DMS 273 treated with DMSO at 0.1 percent for 48 hours (cell line): ENCODE measurements around the gene PRKAG2.
A peak's percentile ranks its signal among the peaks of the same experiment; 100 is the strongest.
"Not testable (repeated sequence)": the region's sequence is repeated elsewhere in the genome, so short reads cannot be mapped to it uniquely, and the experiment has no call there.

Source experiments
- DNase-seq: peaks from one replicate; lab custom pipeline; 2025; lab: John Stamatoyannopoulos, UW

The PRKAG2 gene

DNA sequence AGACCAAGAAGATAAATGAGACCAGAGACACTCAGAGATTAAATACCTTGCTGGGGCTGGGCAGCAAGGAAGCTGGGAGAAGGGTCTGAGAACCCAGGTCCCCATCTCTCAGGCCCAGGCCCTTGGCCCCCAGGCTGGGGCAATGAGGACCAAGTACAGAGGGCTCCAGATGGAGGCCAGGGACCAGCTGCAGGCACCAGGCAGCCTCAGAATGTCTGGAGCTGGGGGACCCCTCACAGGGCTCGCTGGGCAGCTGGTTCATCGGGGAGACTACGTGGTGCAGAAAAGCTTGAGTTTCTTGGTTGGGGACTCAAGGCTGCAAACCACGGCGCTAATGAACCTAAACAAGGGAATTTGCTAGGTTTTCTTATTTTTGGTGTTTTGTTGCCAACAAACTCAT lies 75.6 kb downstream of the PRKAG2 start:
- DNase-seq = no peak

DNA sequence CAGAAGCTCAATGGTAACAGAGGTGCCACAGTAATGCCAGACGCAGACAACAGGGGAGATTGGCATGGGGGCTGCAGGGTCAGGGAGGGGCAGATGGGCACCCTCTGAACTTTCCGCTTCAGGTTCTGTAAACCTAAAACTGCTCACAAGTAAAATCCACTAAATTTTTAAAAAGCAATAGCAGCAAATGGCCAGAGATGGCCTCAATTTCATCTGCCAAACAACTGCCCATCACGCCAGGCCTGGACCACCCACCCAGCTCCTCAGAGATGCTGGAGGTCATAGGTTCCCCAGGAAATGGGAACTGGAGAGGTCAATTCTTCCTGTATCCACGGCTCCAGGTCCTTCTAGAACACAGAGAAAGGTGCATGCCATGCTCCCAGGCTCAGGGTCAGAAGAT lies 76.1 kb downstream of the PRKAG2 start:
- no peak for DNase-seq

DNA sequence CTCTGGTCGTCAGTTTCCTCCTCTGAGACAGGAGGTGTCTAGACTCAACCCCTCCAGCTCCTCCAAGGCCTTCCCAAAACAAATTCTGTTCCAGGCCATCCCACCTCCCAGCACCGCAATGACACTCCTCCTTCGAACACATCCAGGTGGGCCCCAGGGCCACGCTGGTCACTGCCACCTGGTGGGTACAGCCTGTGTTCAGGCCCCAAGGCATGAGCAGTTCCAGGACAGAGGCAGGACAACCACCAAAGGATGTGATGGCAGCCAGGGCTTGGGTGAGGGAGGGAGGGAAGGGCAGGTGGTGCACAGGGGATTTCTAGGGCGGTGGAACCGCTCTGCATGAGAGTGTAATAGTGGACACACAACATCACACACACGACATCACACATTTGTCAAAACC lies 76.5 kb downstream of the PRKAG2 start:
- DNase-seq = no peak

DNA sequence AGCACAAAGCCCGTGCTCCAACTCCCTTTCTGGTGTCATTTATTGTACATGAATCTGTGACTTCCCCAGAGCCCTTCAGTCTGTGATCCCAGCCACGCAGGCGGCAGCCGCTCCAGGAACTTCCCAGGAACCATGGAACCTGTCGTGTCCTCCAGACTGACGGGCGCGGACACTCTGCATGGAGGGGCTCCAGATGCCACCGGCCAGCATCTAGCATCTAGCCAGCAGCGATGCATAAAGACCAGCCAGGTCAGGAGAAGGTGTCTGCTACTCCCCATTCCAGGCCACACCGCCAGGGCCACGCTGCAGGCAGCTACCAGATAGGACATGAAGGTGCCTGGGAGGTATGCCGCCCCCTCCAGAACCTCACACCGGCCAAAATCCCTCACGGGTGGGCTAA lies 77.4 kb downstream of the PRKAG2 start:
- no peak for DNase-seq

DNA sequence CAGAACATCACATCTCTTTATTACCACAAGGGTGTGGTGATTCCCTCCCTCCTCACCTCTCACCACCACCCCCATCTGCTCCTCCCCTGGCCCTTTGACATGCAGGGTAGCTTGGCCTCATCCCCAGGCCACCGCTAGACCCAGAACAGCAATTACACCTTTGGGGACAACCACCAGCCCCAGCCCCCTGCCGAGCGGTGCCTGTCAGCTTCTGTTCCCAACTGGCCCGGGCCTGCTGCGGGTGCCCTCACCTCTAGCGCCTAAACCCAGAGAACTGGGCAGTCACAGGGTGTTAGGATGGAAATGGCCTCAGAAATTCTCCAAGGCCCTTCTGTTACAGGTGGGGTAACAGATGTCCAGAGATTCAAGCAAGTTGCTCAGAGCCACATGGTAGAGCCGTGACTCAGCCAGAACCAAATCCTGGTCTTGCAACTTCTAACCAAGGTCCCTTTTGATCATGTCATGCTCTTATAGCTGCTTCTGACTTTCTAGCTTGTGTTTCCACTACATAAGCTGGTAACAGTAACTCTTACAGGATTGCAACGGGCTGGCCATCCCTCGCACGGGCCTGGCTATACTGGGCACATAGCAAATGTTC lies 78.0 kb downstream of the PRKAG2 start:
- peak; percentile 51 for DNase-seq

DNA sequence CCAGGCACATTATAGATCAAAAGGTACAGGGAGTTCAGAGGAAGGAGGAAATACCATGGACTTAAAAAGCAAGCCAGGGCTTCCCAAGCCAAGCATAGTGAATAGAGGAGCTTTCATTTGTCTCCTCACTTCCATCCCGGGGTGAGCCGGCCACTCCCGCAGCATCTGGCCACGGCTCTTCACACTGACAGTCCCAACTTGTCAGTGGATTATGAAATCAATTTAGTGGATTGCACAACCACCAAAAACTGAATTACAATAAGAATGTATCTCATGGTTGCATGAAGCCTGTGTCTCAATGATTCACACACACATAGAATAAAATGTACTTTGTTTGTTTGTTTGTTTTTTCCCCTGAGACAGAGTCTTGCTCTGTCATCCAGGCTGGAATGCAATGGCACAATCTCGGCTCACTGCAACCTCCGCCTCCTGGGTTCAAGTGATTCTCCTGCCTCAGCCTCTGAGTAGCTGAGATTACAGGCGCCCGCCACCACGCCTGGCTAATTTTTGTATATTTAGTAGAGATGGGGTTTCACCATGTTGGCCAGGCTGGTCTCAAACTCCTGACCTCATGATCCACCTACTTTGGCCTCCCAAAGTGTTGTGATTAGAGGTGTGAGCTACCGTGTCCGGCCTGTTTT lies 79.1 kb downstream of the PRKAG2 start:
- DNase-seq = not testable (repeated sequence)

DNA sequence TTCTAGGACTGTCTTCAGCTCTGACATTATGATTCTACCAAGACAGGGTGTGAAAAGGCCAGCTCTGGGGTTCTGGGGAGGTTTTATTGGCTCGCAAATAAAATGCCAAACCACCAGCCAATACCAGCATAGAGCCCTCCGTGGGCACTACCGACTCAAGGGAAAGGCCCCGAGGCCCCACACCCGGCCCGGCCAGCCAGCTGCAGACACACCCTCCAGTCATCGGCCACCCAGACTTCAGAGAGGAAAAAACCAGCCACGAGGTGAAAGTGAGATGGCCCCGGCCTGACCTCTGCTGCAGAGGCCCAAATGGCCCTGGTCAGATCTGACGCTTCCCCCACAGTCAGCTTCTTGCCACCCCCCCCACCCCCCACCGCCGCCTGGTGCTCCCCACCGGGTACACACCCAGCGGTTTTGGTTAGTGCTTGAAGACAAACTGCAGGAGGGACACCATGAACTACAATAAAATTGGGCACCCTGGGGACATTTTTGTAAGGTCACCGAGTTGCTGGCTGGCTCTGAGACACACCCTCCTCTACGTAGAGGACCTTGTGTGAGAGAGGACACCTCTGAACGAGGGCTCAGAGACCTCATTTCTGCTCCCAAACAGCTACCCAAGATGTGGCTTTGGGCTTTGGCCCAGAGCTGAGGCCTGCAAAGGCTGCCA lies 79.9 kb downstream of the PRKAG2 start:
- no peak for DNase-seq

DNA sequence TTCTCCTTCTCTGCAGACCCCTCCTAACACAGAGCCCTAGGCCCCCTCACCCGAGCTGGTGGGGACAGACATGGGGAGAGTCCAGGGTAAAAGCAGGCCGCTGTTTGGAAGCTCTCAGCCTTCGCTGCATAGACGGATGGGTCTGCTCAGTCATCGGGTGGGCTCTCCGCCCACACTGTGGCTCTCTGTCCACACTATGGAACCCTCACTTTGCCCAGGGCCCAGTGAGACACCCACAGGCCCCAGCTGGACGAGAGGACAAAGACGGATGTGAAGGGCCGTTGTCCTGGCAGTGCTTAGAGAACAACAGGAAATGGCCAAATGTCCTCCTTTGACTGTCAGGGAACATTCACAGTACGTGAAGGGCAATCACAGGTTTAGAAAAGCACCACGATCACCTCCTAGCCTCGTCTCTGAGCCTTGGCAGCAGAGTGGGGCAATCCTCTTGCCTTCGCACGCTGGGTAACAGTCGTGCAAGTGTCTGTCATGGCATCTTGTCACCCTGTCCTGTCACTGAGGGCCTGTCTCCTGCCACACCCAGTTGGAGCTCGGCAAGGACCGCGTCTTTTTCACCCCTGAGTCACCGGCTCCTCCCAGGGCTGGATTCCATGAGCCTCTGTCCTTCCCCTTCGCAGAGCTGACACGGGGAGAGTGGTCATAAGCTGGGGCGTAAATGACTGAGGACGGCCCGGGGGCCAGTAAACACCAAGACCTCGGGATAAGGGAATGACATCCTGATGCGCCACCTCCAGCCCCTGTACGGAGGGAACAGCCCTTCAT lies 80.6 kb downstream of the PRKAG2 start:
- DNase-seq = no peak

DNA sequence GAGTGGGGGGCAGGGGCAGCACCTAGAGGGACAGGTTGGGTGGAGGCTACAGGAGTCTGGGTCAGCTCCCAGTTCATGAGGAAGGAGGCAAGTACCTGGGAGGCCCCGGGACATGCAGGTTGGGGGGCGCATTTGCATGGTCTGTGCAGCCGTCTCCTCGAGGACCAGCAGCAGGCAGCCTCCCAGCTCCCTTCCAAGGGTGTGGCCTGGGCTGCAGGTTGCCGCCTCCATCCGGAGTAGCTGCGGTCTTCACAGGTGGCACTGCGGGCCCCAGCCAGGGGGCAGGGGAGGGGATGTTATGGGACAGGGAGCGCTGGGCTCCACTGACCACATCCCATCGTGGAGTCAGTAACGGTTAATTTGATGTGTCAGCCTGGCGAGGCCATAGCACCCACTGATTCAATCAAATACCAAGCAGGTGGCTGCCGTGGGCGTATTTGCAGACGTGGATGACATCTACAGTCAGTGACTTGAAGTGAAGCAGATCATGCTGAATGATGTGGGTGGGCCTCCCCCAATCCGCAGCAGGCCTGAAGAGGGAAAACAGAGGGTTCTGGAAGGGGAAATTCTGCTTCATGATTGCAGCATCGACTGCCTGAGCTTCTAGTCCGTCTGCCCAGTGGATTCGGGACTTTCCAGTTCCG lies 81.6 kb downstream of the PRKAG2 start:
- DNase-seq = no peak

DNA sequence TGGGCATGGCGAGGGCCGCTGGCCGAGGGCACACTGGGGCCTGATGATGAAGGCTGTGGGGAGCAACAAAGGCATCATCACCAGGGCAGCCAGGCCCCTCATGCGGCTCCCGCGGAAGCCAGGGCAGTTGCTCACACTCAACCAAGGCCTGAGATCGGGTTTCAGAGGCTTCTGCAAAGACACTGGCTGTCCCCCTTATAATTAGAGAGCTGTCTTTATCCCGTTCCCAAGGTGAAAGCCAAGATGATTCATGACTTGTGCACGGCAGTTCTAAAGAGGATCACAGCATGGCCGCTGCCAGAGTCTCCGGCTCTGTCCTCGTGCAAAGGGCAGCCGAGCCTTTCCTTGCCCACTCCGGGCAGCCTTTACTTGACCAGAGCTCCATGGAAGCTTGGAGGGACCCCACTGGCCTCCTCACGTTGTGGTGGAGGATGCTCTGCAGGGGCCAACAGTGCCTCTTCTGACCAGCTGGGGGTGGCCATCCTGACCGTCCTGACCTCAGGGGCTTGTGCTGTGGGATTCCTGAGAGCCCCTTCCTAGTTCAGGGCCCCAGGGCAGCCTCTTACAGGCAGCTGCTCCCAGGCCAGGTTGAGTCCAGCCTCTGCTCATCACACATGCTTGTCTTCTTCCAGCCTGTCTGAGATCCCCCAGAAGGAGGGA lies 82.3 kb downstream of the PRKAG2 start:
- DNase-seq = no peak

DNA sequence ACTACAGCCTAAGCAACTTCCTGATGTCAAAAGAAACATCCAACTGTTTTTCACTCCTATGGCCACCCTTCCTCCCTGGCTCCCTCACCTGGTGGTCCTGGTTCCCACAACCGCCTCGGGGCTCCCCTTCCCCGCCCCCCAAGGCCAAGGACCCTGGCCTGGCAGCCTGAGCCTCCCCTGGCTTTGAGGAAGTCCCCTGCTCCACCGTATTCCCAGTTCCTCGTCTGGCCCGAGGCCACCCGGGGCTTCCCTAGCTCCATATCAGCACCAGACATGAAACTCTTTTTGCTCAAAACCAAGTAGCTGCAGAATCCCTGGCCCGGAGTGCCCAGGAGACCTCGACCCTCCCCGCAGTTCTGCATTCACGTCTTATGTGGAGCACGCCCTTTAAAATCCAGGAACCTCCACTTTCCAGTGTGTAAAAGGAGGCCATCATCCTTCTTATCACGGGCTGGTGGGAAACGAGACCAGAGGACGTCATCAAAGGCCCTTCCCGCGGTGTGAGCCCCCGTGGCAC lies 82.9 kb downstream of the PRKAG2 start:
- DNase-seq = no peak

DNA sequence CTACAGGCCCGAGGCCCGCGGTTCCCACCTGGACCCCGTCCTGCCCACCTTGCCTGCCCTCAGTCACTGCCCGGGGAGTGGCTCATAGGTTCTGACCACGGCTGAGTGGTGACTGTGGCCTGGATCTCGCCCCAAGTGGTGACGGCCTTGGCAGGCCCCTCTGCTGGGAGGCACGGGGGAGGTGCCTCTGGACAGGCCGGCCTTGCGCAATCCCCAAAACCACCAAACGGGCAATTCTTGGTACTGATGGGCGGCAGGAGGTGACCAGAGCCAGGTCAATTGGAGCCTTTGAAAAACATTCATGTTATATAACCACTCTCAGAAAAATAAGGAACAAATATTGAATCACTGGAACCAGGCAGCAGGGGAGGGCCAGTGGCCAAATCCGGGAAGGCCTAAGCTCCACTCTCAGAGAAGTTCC lies 83.4 kb downstream of the PRKAG2 start:
- no peak for DNase-seq

DNA sequence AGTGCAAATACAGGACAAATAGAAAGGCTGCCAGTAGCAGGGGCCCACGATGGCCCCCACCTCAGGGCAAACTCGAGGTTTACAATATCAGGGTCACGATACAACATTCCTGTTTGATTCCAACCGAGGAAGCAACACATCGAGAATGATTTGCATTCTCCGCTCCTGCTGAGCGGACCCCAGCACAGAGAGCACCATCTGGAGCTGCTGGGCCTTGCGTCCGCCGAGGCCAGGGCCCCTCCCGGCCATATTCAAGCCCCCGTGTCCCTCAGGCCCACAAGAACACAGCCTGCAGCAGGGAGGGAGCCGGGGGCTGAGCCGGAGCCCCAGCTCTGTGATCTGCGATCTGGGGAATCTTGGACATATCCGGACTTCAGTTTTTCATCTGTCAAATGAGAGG lies 84.3 kb downstream of the PRKAG2 start:
- DNase-seq = no peak

DNA sequence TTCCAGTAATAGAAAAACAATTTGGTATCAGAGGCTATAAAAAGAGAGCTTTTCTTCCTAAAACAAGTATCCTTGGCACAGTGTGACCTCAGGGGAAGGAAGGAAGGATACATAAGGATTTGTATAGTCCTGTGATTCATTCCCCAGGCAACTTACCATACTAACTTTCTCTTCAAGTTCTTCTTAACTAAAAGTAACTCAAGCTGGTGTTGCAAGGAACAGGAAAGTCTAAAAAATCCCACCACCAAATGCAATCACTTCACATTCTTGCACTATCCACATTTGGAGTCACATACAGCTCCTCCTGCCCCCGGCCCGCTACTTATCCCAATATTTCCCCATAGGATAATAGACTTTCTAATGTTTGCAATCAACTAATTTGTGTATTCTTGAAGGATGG lies 84.8 kb downstream of the PRKAG2 start:
- DNase-seq = no peak

DNA sequence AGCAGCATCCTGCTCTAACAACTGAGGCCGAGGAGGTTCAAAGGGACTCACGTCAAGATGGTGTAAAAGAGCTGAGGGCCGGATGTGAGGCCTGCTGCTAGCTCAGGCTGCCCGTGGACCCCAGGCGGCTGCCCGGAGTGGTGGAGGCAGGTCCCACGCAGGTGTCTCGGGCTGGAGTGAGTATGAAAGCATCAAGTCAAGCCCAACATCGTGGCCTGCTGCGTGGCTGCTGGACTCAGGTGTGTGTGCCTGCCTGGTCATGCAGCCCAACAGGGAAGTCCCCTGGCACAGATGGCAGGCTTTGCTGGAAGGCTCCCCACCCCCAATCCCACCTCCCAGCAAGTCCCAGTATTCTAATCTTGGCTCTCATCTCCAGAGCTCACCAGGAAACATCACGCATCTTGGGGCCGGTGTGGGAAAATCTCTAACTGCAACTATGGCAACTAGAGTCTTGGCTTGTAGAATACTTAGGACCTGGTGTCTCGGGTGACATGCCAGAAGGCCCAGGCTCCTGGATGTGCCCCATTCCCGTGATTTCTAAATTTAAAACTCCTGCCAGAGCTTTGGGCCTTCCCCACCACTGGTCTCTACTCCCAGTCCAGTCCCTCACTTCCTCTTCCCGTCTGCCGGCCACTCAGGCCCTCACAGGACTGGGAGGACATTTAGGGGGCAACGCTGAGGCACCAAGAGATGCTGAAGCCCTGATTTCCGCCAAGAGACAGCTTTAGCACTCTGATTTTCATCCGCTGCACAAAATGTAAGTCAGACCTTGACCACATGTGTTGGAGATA lies 85.9 kb downstream of the PRKAG2 start:
- DNase-seq = no peak

DNA sequence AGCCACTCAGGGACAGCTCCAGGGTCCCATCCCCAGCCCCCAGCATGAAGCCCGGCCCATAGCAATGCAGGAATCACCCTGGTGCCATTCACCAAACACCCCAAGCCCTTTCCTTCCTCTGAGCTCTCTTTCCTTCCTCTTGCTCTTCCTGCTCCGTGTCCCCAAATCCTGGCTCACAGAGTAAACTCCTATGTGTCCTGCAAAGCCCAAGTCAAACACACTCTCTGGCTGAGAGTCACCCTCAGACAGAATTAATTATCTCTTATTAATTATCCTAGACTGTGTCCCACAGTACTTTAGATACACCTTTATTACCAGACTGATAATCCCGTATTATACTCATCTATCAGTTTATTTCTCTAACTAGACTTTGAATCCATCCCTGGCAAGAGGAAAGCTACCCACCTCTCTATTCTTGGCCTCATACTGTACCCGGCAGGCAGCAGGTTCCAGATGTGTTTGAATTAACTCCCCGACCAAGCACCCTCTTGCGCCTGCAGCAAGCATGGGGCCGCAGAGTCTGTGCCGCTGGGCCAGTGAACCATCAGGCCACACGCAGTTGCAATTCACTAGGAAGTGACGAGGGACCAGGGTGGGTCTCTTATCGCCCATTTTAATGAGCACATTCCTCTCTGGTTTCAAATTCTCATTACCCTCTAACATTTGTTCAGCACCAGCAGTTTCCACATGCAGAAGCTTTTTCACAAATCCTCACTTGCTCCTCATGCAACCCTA lies 86.7 kb downstream of the PRKAG2 start:
- DNase-seq = no peak

DNA sequence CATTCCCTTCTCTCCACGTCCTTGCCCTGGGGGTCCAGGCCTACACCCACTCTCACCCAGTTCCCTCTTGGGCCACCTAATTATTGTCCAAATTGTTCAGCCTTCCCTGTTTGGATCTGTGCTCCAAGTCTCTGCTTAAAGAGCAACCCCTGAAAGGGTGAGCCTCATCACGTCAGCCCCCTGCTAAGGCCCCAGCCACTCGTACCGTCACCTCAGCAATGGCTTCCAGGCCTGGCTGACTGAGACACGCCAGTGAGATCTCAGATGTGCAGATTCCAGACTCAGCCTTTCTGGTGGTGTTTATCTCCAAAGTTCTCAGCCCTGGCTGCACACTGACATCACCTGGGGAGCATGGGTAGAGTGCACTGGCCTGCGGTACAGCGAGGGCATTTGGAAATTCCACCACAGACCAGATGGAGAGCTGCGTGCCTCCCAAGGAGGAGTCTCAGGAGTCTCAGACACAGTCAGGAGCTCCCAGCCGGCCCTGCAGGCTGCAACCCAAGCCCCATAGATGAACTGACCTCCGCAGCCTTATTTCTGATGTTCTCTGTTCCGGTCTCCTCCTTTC lies 87.5 kb downstream of the PRKAG2 start:
- DNase-seq = no peak

DNA sequence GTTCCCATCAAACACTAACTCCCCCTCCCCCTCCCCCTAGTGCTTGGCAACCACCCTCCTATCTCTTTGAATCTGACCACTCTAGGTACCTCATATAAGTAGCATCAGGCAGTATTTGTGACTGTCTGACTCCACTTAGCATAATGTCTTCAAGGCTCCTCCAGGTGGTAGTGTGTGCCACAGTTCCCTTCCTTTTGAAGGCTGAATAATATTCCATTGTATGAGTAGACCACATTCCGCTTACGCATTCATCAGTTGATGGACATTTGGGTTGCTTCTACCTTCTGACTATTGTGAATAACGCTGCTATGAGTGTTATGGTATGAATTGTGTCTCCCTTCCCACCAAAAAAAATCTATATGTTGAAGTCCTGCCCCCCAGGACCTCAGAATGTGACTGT lies 89.6 kb downstream of the PRKAG2 start:
- no peak for DNase-seq

DNA sequence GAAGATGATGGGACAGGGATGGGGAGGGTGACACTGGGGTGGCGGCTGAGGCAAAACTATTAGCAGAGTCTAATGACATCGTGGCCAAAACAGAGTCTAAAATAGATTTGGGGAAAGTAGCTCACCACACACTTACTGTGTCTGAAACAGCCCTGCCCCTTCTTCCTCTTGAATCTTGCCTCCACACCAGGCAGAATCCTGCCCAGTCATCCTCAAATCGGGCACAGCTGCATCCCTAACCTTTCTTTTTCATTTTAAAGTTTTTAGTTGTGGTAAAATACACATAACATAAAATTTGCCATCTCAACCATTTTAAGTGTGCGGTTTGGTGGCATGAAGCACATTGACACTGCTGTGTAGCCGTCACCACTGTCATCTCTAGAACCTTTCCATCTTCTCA lies 90.0 kb downstream of the PRKAG2 start:
- DNase-seq = no peak

DNA sequence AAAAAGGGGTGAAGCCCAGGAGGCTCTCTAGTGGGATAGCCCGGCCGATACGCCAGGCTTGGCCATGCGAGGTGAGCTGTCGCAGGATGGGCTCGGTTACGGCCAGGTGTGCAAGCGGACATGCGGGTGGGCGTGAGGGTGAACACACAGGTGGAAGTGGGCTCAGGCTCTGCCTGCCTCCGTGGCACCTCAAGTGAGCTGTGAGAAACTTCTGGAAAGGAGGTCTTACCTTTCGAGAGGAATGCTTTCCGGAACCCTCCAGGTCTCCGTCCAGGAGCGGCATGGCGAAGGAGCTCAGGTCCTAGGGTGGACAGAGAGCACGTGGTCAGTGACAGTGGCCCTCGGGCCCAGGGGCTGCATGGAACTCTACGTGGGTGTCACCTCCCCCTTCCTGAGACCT lies 90.7 kb downstream of the PRKAG2 start:
- DNase-seq = no peak
